Stimulated activated CD8-positive, alpha-beta memory T cell treated with anti-CD3 and anti-CD28 coated beads, Interleukin-12 subunit alpha, Interleukin-12 subunit beta, amount 100 ng/mL, for 1 hour (primary cell): ENCODE data around the gene DUSP19.
"Not testable (repeated sequence)": the region's sequence is repeated elsewhere in the genome, so short reads cannot be mapped to it uniquely, and the experiment has no call there.

Experiments
- DNase-seq: peaks from one replicate; pipeline ENCODE4 v3.0.0-alpha.2; 2020; ENCODE audit warnings: low read depth

DUSP19 gene

DNA sequence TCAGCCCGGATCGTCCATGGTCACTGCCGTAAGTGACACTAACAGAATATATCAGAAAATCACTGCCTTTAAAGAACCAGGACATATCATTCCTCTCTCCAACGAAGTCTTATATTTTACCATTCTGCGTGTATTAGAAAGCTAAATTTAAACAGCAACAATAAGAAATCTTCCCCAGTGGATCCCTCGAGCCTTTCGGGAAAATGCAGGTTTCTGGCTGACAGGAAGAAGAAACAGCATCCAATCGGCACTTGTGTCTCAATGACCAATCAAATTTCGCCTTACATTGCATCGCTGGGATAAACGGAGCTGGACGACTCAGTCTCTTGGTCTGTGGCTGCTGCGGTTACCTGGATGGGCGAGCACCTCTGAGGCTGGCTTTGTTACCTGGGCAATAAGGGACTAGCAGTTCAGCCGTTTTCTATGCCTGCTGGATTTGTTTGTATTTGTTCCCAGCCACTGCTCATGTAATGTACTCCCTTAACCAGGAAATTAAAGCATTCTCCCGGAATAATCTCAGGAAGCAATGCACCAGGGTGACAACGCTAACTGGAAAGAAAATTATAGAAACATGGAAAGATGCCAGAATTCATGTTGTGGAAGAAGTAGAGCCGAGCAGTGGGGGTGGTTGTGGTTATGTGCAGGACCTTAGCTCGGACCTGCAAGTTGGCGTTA lies at the start of gene DUSP19:
TSS of gene DUSP19 (plus strand) at position 284 of the 675 bp plus-strand sequence. CDS start at position 471, 187 bp downstream.
- DNase-seq, result peak; percentile 64

DNA sequence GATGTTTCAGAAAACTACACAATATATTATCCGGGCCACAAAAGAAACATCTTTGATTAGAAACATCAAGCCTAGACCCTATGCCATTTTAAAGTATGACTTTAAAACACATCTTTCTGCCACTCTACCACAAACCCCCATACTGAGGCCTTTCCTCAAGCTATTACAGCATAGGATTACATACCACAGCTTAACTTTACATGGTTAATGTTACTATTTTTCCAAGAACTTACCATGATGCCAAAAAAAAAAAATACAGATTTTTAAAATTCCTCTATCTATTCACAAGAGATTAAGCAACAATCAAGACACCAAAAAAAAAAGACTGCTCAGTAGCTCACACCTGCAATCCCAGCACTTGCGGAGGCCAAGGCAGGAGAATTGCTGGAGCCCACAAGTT lies 49.3 kb upstream of the DUSP19 start:
- no peak for DNase-seq

GRCh38 chr2:183031911-183032794 lies 46.4 kb upstream of the DUSP19 start:
- DNase-seq, result no peak

- DNase-seq, result no peak
These were observed 44.6 kb upstream of the DUSP19 start for GRCh38 chr2:183033951-183034350.

DNA sequence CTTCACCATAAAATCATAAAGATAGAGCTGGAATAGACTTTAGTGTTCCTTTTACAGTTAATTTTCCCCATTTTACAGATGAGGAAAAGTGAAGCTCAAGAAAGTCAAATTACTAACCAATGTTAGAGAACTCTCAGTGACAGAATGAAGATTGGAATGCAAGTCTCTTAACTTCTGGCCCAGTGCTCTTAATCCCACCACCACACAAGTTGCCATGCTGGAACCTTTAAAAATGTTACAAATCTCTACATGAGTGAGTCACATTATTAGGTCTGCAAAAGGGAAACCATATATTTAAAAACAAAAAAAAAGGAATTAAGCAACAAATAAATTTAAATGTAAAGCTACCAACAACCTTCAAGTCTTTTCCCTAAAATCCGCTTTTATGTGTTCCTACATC lies 43.7 kb upstream of the DUSP19 start:
- no peak for DNase-seq

DNA sequence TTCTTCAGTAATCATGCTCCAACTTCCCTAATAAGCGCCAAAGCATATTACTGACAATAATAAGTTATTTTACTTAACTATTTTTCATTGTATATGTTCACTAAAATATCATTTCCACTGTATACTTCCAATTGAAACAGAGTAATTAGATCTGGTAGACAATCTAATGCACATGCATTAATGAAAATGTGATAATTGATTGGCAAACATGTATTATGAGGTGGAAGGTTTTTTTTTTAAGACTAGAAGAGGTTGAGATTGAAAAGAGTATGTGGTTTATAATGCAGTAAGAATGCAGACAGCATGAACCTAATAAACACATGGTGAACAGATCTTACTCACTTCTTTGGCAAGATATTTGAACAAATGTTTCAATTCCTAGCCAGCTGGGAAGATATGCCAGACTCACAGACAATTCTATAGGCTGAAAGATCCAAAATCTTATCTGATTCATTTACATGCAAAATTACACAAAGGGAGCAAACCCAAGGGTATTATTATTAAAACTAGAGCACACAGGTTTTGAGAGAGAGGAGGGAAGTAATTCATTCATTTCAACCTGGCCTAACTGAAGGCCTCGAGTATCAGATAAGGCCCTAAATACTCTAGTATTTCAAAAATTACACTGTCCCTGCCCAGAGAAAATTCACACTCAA lies 43.1 kb upstream of the DUSP19 start:
- no peak for DNase-seq

- DNase-seq, result no peak
These were observed 42.4 kb upstream of the DUSP19 start for GRCh38 chr2:183035954-183036669.

DNA sequence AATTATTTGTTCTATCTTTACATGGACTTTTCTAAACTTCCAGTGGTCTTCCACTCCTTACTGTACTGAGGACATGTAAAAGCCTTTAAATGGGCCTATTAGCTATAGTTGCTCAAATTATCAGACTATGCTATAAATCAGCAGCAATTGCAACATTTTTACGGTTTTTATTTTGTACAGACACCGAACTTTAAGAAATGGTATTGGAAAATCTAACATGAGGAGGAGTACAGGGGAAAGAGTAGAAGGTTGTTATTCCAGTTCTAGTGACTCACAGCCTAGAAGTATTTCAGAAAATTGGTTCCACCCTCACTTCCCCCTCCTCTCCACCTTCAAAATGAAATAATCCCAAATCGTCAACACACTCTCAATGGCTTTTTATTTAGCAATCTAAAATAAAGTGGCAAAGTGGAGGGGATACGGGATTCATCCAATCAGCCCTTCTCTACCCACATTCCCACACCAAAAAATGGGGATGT lies 41.4 kb upstream of the DUSP19 start:
- DNase-seq, result no peak

DNA sequence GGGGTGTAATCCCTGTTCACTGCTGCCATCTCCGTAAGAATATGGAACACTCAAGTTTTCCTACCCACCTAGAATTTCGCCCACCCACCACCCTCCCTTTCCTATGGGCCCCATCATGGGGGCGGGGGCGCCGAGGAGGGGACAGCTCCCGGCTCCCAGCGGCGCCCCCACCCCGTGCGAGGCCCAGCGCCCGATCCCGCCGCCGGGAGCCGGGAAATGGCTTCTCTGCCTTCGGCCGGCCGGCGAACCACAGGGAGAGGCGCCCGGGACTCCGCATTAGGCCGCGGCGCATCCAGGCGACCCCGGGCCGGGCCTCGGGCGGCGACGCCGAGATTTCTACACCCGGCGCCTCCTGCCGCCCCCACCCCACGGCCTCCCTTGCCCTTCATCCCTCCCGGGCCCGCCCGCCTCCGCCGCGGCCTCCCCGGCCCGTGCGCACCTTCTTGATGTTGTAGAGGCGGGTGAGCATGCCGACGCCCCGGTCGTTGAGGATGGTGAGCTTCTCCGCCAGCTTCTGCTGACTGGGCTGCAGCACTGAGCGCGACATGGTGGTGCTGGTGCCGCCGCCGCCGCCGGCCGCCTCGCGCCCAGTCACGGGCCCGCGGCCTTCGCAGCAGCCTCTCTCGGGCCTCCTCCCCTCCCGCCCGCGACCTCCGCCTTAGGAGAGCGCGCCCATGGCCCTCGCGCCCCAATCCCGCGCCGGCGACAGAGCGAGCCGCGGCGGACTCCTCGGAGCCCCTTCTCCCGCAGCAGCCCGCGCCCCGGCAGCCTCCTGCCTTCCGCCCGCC lies 40.8 kb upstream of the DUSP19 start:
- DNase-seq, result peak; percentile 10

DNA sequence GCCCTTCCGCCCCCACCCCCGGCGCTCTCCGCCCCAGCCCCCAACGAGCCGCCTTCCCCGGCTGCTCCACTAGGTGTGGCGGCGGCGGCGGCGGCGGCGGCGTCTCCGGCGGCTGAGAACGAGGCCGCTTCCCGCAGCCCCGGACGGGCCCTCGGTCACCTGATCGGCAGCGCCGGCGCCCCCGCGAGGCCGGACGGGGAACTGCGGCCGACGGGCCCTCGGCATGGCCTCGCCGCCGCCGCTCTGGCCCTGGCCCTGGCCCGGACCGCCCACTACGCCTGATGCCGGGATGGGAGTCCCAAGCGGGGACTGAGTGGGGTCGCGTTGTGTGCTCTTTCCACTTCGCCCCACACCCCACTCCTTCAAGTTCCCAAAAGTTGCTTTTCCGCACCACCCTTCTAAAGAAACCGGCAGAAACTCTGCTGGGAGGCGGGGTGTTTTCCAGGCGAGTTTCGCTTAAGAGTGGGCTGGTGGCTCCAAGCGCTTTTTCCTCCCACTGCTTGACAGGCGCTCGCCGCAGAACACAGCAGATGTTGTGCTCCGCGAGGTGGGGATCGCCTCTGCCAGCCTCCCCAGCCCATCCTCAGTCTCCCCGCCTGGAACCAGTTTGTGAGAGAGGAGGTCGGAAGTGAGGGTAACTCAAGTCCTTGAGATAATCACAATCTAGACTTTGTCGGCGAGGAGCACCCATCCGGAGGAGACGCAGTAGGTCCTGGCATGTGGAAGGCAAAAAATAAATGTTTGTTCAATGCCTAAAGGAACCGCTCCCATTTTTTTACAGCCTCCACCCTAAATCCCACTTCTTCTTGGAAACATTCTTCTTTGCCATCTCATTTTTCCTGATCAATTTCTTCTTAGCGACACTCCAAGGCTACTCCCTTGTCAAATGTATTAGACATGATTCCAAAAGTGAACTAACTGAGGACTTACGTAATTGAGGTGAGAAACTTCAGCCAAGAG lies 39.9 kb upstream of the DUSP19 start, which contains the start of gene NCKAP1:
TSS of gene NCKAP1 (minus strand) at position 117 of the 960 bp plus-strand sequence. CDS start 358 bp downstream, outside the sequence.
- DNase-seq, result peak; percentile 63

DNA sequence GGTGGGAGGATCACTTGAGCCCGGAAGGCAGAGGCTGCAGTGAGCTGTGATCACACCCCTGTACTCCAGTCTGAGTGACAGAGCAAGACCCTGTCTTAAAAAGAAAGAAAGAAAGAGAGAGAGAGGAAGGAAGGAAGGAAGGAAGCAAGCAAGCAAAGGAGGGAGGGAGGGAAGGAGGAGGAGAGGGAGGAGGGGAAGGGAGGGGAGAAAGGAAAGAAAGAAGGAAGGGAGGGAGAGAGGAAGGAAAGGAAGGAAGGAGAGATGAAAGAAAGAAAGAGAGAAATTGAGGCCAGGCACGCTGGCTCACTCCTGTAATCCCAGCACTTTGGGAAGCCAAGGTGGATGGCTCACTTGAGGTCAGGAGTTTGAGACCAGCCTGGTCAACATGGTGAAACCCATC lies 37.9 kb upstream of the DUSP19 start:
- no peak for DNase-seq

- DNase-seq, result not testable (repeated sequence)
These were observed 35.0 kb upstream of the DUSP19 start for GRCh38 chr2:183043580-183043979.

- DNase-seq, result not testable (repeated sequence)
These were observed 30.9 kb upstream of the DUSP19 start for GRCh38 chr2:183047486-183048125.

GRCh38 chr2:183049420-183049819 lies 29.1 kb upstream of the DUSP19 start:
- DNase-seq, result no peak

DNA sequence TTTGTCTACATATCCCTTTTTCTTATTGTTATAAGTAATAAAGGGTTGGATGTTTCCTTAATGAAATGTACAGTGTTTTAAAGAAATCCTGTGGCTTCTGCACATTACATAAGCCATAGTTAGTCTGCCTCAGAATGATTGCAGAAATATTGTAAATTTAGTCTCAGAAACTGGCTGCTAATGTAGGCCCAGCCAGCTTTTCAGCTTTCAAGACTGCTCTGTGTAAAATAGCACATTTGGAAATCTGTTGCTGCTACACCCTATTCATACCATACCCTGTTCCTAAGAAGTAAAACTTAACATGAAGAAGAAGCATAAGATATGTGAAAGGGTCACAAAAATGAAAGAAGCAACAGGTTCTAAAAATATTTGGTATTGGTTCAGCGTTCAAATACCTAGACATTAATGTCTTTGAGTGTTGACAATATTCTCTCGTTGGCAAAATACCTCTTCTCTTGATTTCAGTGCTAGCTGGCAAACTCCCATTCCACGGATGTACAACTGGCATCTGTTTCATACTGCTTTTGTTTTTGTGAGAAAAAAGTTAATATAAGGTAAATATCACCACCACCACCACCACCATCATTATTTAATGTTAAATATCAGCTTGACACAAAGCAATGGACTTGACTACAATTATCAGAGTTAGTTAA lies 21.1 kb upstream of the DUSP19 start:
- DNase-seq, result no peak

DNA sequence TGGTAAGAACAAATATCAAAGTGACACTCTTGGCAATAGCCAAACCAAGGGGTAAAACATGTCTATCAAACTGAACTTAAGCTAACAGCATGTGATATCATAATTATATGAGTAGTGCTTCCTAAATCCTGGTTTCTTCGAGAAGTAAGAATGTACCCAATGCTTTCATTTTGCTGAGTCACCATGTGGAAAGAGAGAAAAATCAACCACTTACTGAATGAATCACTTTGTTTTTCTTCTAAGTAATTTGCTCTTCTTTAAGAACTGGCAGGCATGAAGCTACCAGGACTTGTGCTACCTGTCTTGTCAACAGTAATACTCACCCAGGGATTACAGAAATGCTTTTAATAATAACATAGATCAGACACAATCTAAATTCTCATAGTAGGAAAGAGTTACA lies 19.0 kb upstream of the DUSP19 start:
- DNase-seq, result no peak

DNA sequence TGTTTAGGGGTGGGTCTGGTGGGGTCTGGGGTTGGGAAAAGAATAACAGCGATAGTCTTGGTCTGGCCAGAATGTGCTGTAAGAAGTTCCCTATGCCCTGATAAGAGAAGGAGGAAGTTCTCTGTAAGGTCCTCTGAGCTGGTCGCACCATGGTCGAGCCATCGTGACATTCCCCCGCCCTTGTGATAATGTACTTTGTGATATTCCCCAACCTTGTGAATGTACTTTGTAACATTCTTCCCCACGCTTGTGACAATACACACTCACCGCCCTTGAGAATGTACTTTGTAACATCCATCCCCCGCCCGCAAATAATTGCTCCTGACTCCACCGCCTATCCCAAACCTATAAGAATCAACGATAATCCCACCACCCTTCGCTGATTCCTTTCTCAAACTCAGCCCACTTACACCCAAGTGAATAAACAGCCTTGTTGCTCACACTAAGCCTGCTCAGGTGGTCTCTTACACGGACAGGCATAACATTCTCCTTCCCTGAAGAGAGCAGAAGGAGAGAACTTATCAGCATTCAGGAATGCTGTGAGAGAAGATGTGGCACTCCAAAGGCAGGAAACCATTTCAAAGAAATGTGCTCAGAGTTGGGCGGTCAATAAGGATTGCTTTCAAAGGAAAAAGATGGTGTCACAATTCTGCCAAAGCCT lies 17.8 kb upstream of the DUSP19 start:
- DNase-seq, result no peak

DNA sequence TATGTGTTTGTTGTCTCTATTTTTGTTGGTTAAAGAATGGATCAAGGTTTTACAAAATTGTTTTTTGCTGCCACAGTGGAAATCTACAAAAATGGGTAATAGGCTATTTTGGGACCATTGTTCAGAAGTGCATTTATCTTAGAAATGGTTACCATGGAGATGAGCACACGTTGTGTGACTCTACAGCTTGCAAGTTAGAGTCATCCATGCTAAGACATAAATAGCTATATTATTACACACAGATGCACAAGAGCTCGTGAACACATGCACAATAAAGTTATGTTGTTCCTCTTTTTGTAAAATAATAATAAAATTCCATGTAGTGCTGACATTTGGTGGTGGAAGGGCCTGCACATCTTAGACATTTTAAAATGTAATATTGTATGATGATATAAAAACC lies 15.5 kb upstream of the DUSP19 start:
- no peak for DNase-seq
